HUES48 (cell line): ENCODE measurements around the gene JTB.

Experiments used
- H3K27ac ChIP-seq: one replicate; pipeline ENCODE4 v1.7.0; 2013; ENCODE audit warnings: low read depth, low read length, inconsistent platforms
- H3K27me3 ChIP-seq: 2 replicates; pipeline ENCODE4 v1.6.1; 2013; ENCODE audit warnings: mild to moderate bottlenecking, low read length; ENCODE audit not compliant: control insufficient read depth, insufficient read depth
- H3K36me3 ChIP-seq: 2 replicates; pipeline ENCODE4 v1.6.1; 2013; ENCODE audit warnings: low read length; ENCODE audit not compliant: control insufficient read depth, insufficient read depth
- H3K4me1 ChIP-seq: 2 replicates; pipeline ENCODE4 v1.6.1; 2013; ENCODE audit warnings: mild to moderate bottlenecking, low read length; ENCODE audit not compliant: control insufficient read depth, insufficient read depth
- H3K4me3 ChIP-seq: 2 replicates; pipeline ENCODE4 v1.5.1; 2013; ENCODE audit warnings: mild to moderate bottlenecking, low read depth, low read length
- H3K9ac ChIP-seq: 2 replicates; pipeline ENCODE4 v1.6.1; 2013; ENCODE audit warnings: mild to moderate bottlenecking, low read depth, low read length, moderate library complexity
- H3K9me3 ChIP-seq: 2 replicates; pipeline ENCODE4 v1.6.1; 2013; ENCODE audit warnings: low read length; ENCODE audit not compliant: control insufficient read depth, insufficient read depth

JTB gene

GRCh38 chr1:153976819-153977249 lies 640 bp downstream of the JTB start:
- peaks cover 4% of the 10 kb centered on the region; the same call in 1 of the 2 replicates for H3K4me1 ChIP-seq
- peak overlapping the region; percentile 95 for H3K27ac ChIP-seq
- H3K9me3 ChIP-seq = no peaks in the 10 kb centered on the region
- peak overlapping the region; percentile 96 for H3K4me3 ChIP-seq
- H3K27me3 ChIP-seq = no peaks in the 10 kb centered on the region
- H3K36me3 ChIP-seq = peaks cover 50% of the 10 kb centered on the region
- peak overlapping the region; percentile 89 for H3K9ac ChIP-seq

GRCh38 chr1:153973525-153973924 lies 3.9 kb downstream of the JTB start:
- Histone ChIP-seq H3K27me3 (no peaks in the 10 kb centered on the region), H3K36me3 (peaks cover 34% of the 10 kb centered on the region), H3K27ac (no peak overlapping the region), H3K9me3 (no peaks in the 10 kb centered on the region), H3K4me3 (no peak overlapping the region), H3K9ac (no peak overlapping the region), H3K4me1 (peaks cover 7% of the 10 kb centered on the region; the same call in 1 of the 2 replicates)

- H3K9ac ChIP-seq = no peak overlapping the region
- no peaks in the 10 kb centered on the region for H3K9me3 ChIP-seq
- peaks cover 34% of the 10 kb centered on the region for H3K36me3 ChIP-seq
- H3K4me3 ChIP-seq = no peak overlapping the region
- H3K27me3 ChIP-seq = no peaks in the 10 kb centered on the region
- H3K27ac ChIP-seq = no peak overlapping the region
- H3K4me1 ChIP-seq = peaks cover 10% of the 10 kb centered on the region; the same call in 1 of the 2 replicates
Observed at GRCh38 chr1:153973071-153973470, 4.4 kb downstream of the JTB start.

- Histone ChIP-seq H3K4me1 (peaks cover 18% of the 10 kb centered on the region; the same call in 1 of the 2 replicates), H3K9ac (no peak overlapping the region), H3K27me3 (no peaks in the 10 kb centered on the region), H3K36me3 (peaks cover 31% of the 10 kb centered on the region), H3K4me3 (no peak overlapping the region), H3K27ac (no peak overlapping the region), H3K9me3 (no peaks in the 10 kb centered on the region)
Observed at GRCh38 chr1:153970346-153970745, 7.1 kb downstream of the JTB start.

GRCh38 chr1:153968972-153969371 lies 8.5 kb downstream of the JTB start:
- Histone ChIP-seq H3K9ac (no peak overlapping the region), H3K27me3 (no peaks in the 10 kb centered on the region), H3K9me3 (no peaks in the 10 kb centered on the region), H3K27ac (no peak overlapping the region), H3K4me1 (peaks cover 18% of the 10 kb centered on the region; the same call in 1 of the 2 replicates), H3K36me3 (peaks cover 18% of the 10 kb centered on the region), H3K4me3 (0 out of 2 replicates have a peak overlapping the region, but pooled peaks have one; percentile 73)

GRCh38 chr1:153968408-153968807 lies 9.1 kb downstream of the JTB start:
- no peak overlapping the region for H3K9ac ChIP-seq

GRCh38 chr1:153968000-153968363 lies 9.5 kb downstream of the JTB start:
- Histone ChIP-seq H3K9me3 (no peaks in the 10 kb centered on the region), H3K36me3 (peaks cover 8% of the 10 kb centered on the region; the same call in 1 of the 2 replicates), H3K9ac (peak overlapping the region; percentile 80), H3K27me3 (no peaks in the 10 kb centered on the region), H3K4me1 (peaks cover 18% of the 10 kb centered on the region; the same call in 1 of the 2 replicates), H3K4me3 (peak overlapping the region; percentile 73), H3K27ac (peak overlapping the region; percentile 98)

More at GRCh38 chr1:153968408-153968807, 9.1 kb downstream of the JTB start:
- Histone ChIP-seq H3K36me3 (peaks cover 12% of the 10 kb centered on the region; the same call in 1 of the 2 replicates), H3K27ac (peak overlapping the region; percentile 98), H3K9me3 (no peaks in the 10 kb centered on the region), H3K4me3 (peak overlapping the region; percentile 73), H3K27me3 (no peaks in the 10 kb centered on the region), H3K4me1 (peaks cover 18% of the 10 kb centered on the region; the same call in 1 of the 2 replicates)

GRCh38 chr1:153967107-153967999 lies 10.1 kb downstream of the JTB start, which contains the start of gene CREB3L4:
TSS of gene CREB3L4 (plus strand) at chr1:153967902. CDS start at chr1:153968526, 624 bp downstream.
- 0 out of 2 replicates have a peak, but pooled peaks cover 4% of the 10 kb centered on the region for H3K36me3 ChIP-seq
- H3K9me3 ChIP-seq = no peaks in the 10 kb centered on the region
- no peaks in the 10 kb centered on the region for H3K27me3 ChIP-seq
- peaks cover 22% of the 10 kb centered on the region; the same call in 1 of the 2 replicates for H3K4me1 ChIP-seq
- H3K9ac ChIP-seq = peak within 1 kb of the TSS; percentile 80
- H3K27ac ChIP-seq = peak within 1 kb of the TSS; percentile 98
- H3K4me3 ChIP-seq = peak within 1 kb of the TSS; percentile 73

- peak overlapping the region; percentile 90 for H3K9ac ChIP-seq
- H3K27me3 ChIP-seq = no peaks in the 10 kb centered on the region
- H3K36me3 ChIP-seq = peaks cover 31% of the 10 kb centered on the region
- H3K9me3 ChIP-seq = no peaks in the 10 kb centered on the region
- peak overlapping the region; percentile 93 for H3K4me3 ChIP-seq
- peaks cover 40% of the 10 kb centered on the region for H3K4me1 ChIP-seq
- H3K27ac ChIP-seq = peak overlapping the region; percentile 97
Observed at GRCh38 chr1:153963850-153964331, 13.6 kb downstream of the JTB start.

- H3K27ac ChIP-seq = peak within 1 kb of the TSS; percentile 97
- no peaks in the 10 kb centered on the region for H3K27me3 ChIP-seq
- H3K9ac ChIP-seq = peak within 1 kb of the TSS; percentile 90
- no peaks in the 10 kb centered on the region for H3K9me3 ChIP-seq
- peaks cover 37% of the 10 kb centered on the region for H3K4me1 ChIP-seq
- H3K4me3 ChIP-seq = peak within 1 kb of the TSS; percentile 93
- peaks cover 31% of the 10 kb centered on the region for H3K36me3 ChIP-seq
Observed at GRCh38 chr1:153963030-153963849, 14.2 kb downstream of the JTB start, which contains the start of gene SLC39A1. TSS of gene SLC39A1 (minus strand) at chr1:153963537. CDS start at chr1:153962715, 822 bp downstream.
